GM12864 (cell line): ENCODE results near the gene ZNF337.
"Not testable (repeated sequence)": the region's sequence is repeated elsewhere in the genome, so short reads cannot be mapped to it uniquely, and the experiment has no call there.

Experiments
- DNase-seq: peaks from one replicate; pipeline ENCODE4 v3.0.0-alpha.2; 2011; ENCODE audit warnings: low read depth
- H3K4me3 ChIP-seq: 2 replicates; pipeline ENCODE4 v1.5.1; 2011; ENCODE audit warnings: mild to moderate bottlenecking, low read depth, low read length, control low read depth
- TF ChIP-seq, protein P1 (sequence below): IDR thresholded peaks from 2 replicates; pipeline ENCODE4 v1.5.1; 2011; ENCODE audit warnings: low read depth, mild to moderate bottlenecking, moderate library complexity, low read length, control low read depth, inconsistent platforms; ENCODE audit errors: missing control alignments

ZNF337 gene

DNA sequence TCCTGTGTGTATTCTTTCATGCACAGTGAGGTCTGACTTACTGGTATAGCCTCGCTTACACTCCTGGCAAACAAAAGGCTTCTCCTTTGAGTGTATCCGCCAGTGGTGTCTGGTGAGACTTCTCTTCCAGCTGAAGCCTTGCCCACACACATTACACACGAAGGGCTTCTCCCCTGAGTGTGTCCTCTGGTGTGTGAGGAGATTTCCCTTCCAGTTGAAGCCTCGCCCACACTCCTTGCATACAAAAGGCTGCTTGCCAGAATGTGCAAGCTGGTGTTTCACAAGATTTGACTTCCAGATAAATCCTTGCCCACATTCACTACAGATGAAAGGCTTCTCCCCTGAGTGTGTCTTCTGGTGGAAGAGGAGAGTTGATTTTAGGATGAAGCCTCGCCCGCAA is 21.5 kb downstream of the ZNF337 start:
- DNase-seq, result no peak
- TF ChIP-seq, protein P1, sequence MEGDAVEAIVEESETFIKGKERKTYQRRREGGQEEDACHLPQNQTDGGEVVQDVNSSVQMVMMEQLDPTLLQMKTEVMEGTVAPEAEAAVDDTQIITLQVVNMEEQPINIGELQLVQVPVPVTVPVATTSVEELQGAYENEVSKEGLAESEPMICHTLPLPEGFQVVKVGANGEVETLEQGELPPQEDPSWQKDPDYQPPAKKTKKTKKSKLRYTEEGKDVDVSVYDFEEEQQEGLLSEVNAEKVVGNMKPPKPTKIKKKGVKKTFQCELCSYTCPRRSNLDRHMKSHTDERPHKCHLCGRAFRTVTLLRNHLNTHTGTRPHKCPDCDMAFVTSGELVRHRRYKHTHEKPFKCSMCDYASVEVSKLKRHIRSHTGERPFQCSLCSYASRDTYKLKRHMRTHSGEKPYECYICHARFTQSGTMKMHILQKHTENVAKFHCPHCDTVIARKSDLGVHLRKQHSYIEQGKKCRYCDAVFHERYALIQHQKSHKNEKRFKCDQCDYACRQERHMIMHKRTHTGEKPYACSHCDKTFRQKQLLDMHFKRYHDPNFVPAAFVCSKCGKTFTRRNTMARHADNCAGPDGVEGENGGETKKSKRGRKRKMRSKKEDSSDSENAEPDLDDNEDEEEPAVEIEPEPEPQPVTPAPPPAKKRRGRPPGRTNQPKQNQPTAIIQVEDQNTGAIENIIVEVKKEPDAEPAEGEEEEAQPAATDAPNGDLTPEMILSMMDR, result no peak
- no peak overlapping the region for H3K4me3 ChIP-seq

- no peak for DNase-seq
- no peak overlapping the region for H3K4me3 ChIP-seq
- TF ChIP-seq, protein P1, result no peak
Observed at GRCh38 chr20:25672659-25673235, 23.9 kb downstream of the ZNF337 start.

GRCh38 chr20:25669826-25670422 is 26.7 kb downstream of the ZNF337 start:
- DNase-seq, result no peak
- no peak overlapping the region for H3K4me3 ChIP-seq
- TF ChIP-seq, protein P1, result no peak

- no peak overlapping the region for H3K4me3 ChIP-seq
- DNase-seq, result no peak
- TF ChIP-seq, protein P1, result no peak
Observed at GRCh38 chr20:25668446-25668845, 28.2 kb downstream of the ZNF337 start.

- TF ChIP-seq, protein P1, result no peak
- no peak for DNase-seq
- H3K4me3 ChIP-seq, result no peak overlapping the region
Observed at GRCh38 chr20:25659999-25660398, 36.7 kb downstream of the ZNF337 start.

DNA sequence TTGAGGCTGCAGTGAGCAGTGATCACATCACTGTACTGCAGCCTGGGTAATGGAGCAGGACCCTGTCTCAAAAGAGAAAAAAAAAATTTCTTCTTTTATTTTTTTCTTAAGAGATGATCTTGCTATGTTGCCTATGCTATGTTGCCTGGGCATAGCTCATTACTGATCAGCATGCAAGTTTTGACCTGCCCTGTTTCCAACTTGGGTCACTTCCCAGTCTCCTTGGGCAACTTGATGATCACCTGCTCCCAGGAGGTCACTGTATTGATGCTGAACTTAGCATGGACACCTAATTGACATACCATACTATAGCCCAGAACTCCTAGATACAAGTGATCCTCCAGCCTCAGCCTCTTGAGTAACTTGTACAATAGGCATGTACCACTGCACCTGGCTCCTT is 42.2 kb downstream of the ZNF337 start:
- DNase-seq, result no peak
- TF ChIP-seq, protein P1, result no peak
- no peak overlapping the region for H3K4me3 ChIP-seq

- DNase-seq, H3K4me3 ChIP-seq: not testable (repeated sequence)
Observed at GRCh38 chr20:25652866-25653265, 43.8 kb downstream of the ZNF337 start.

GRCh38 chr20:25644814-25645213 is 51.8 kb downstream of the ZNF337 start:
- TF ChIP-seq, protein P1, result no peak
- H3K4me3 ChIP-seq, result no peak overlapping the region
- no peak for DNase-seq
